IPS-18a (cell line): ENCODE measurements around the gene FOXI1.
"Not testable (repeated sequence)": the region's sequence is repeated elsewhere in the genome, so short reads cannot be mapped to it uniquely, and the experiment has no call there.

Experiments
- H3K27ac ChIP-seq: one replicate; pipeline ENCODE4 v1.5.1; 2013; ENCODE audit warnings: low read length
- H3K27me3 ChIP-seq: one replicate; pipeline ENCODE4 v1.6.1; 2013; ENCODE audit warnings: mild to moderate bottlenecking, low read length; ENCODE audit not compliant: control insufficient read depth, insufficient read depth
- H3K36me3 ChIP-seq: one replicate; pipeline ENCODE4 v1.6.1; 2013; ENCODE audit warnings: low read depth, low read length; ENCODE audit not compliant: control insufficient read depth
- H3K4me1 ChIP-seq: one replicate; pipeline ENCODE4 v1.6.1; 2013; ENCODE audit warnings: low read depth, low read length; ENCODE audit not compliant: control insufficient read depth
- H3K4me3 ChIP-seq: one replicate; pipeline ENCODE4 v1.5.1; 2013; ENCODE audit warnings: low read length
- H3K9ac ChIP-seq: one replicate; pipeline ENCODE4 v1.6.1; 2013; ENCODE audit warnings: mild to moderate bottlenecking, low read length, moderate library complexity
- H3K9me3 ChIP-seq: one replicate; pipeline ENCODE4 v1.6.1; 2013; ENCODE audit warnings: low read depth, low read length; ENCODE audit not compliant: control insufficient read depth

FOXI1 gene

DNA sequence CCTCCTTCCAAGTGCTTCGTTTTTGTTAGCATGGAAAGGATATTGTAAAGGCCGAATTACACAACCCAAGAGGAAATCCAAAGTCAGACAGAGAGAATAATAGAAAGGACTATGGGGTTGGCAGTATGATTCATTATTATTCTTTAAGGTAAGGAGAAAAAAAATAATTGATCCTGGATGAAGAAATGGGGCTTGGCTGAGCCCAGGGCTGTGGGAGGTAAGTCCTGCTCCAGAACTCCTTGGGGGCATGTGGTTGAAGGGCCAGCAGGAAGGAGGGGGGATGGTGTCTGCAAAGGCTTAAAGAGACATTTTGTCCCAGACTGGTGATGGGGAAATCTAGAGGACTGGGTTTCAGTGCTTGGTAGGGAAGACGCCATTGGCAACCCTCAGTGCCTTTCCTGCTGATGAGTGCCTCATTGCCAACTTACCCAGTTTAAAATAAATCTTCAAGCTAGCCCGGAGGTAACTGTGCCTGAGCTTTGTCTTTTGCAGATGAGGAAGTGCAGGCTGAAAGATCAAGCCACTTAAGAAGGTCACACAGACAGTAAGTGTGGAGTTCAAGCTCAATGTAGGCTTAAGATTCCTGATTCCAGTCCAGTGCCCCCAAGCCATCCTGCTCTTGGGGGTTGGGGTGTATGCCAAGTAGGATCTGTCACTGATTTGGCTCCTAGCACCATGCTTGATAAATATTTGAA lies 30.2 kb downstream of the FOXI1 start:
- Histone ChIP-seq H3K36me3 (no peaks in the 10 kb centered on the region), H3K9ac (no peak overlapping the region), H3K27me3 (no peaks in the 10 kb centered on the region), H3K4me1 (no peaks in the 10 kb centered on the region), H3K4me3 (no peak overlapping the region), H3K9me3 (no peaks in the 10 kb centered on the region), H3K27ac (no peak overlapping the region)

DNA sequence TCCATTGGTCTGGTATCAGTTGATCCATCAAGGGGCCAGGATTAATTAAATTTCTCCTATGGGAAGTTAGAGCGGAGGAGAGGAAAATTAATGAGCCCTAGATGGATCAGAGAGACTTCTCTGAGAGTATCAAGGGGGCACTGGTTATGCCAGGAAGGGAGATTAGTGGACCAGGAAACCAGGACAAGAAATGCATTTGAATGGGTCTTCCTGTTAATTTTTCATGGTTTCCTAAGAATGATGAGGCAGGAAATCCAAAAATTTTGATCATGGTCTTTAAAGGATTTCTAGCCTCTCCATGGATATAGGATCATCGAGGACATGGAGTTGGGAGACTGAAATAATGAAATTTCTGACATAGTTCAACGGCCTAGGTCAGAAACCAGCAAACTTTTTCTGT lies 30.8 kb downstream of the FOXI1 start:
- Histone ChIP-seq H3K36me3 (no peaks in the 10 kb centered on the region), H3K27ac (no peak overlapping the region), H3K4me3 (no peak overlapping the region), H3K9me3 (no peaks in the 10 kb centered on the region), H3K9ac (no peak overlapping the region), H3K27me3 (no peaks in the 10 kb centered on the region), H3K4me1 (no peaks in the 10 kb centered on the region)

DNA sequence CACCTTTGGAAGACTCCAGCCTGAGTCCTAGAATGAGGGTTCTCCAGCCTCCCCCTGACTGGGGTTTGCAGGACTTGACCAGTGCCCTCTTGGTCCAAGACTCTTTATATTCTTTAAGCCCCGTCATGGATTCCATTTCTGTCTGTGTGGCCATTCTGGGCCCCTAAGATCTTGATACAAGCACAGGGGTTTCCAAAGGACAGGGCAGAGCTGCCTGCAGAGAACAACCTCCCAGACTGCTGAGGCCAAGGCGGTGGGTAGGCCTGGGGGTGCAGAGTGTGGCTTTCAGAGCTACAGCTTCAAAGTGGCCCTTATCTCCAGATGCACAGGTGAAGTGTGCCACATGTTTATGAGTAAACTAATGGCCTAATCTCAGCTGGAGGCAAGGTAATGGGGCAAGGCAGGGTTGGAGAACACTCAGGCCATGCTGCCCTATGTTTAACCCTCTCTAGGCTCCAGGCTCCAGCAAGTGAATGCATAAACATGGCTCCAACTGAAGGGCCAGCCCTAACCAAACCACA lies 32.1 kb downstream of the FOXI1 start:
- no peak overlapping the region for H3K27ac ChIP-seq
- no peak overlapping the region for H3K4me3 ChIP-seq
- H3K9me3 ChIP-seq = no peaks in the 10 kb centered on the region
- no peak overlapping the region for H3K9ac ChIP-seq
- no peaks in the 10 kb centered on the region for H3K27me3 ChIP-seq
- H3K4me1 ChIP-seq = no peaks in the 10 kb centered on the region
- no peaks in the 10 kb centered on the region for H3K36me3 ChIP-seq

DNA sequence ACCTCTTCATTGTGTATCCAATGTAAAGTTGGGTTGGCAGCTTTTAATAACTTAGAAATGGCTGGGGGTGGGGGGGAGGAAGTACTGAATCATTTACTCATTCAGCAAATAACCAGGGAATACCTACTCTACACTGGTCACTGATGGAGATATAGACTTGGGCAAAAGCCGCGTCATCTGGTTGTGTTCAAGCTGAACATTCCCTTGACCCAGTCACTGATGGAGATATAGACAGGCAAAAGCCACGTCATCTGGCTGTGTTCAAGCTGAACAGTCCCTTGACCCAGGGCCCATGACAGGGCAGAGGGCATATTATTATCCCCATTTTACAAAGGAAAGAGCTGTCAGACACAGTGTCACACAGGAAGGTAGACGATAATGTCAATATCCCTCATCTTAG lies 32.6 kb downstream of the FOXI1 start:
- Histone ChIP-seq H3K4me3 (no peak overlapping the region), H3K4me1 (no peaks in the 10 kb centered on the region), H3K9ac (no peak overlapping the region), H3K27ac (no peak overlapping the region), H3K9me3 (no peaks in the 10 kb centered on the region), H3K27me3 (no peaks in the 10 kb centered on the region), H3K36me3 (no peaks in the 10 kb centered on the region)

DNA sequence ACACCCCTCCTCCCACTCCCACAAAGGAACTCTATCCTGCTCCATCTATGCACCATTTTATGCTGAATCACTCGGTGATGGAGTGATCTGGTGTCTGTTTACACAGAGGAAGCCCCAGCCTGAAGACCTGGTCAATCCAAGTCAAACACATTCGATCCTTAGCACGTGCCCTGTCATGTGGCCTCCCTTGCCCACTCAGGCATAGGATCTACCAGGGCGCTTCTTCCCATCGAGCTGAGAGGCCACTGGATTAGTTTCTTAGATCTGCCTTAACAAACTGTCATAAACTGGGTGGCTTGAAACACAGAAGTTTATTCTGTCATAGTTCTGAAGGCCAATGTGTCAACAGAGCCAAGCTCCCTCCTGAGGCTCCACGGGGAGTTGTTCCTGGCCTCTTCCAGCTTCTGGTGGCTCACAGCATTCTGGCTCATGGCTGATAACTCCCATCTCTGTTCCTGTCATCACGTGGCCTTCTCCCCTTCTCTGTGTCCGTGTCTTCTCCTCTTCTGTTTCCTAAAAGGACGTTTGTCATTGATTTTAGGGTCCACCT lies 34.2 kb downstream of the FOXI1 start:
- Histone ChIP-seq H3K4me1 (no peaks in the 10 kb centered on the region), H3K36me3 (no peaks in the 10 kb centered on the region), H3K9me3 (no peaks in the 10 kb centered on the region), H3K27me3 (no peaks in the 10 kb centered on the region), H3K27ac (no peak overlapping the region), H3K4me3 (no peak overlapping the region), H3K9ac (no peak overlapping the region)

DNA sequence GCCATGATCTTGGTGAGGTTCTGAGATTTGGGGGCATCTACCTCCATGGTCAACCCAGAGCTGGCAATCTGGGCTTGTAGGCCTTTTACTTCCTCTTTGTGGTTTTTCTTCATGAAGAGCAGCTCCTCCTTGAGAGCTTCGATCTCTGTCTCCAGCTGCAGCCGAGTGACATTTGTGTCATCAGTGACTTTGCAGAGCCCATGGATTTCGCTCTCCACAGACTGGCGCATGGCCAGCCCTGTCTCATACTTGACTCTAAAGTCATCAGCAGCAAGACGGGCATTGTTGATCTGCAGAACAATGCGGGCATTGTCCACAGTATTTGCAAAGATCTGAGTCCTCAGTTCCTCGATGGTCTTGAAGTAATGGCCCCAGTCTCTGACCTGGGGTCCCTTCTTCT lies 35.5 kb downstream of the FOXI1 start:
- not testable (repeated sequence) for H3K4me3 ChIP-seq

DNA sequence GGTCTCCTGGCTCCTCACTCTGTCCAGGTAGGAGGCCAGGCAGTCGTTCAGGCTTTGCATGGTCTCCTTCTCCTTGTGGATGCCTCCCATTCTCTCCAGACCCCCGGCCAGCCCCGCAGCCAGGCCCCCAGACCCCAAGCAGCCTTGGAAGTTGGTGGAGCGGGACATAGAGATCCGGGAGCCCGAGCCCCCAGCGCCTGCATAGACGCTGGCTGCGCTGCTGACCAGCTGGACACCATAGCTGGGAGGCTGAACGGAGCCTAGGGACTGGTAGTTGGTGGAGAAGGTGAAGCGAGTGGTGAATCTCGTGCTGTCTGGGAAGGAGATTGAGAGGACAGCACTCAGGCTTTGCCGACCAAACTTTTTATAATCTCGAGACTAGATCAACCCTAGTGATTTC lies 35.9 kb downstream of the FOXI1 start:
- Histone ChIP-seq H3K4me1 (no peaks in the 10 kb centered on the region), H3K27me3 (no peaks in the 10 kb centered on the region), H3K36me3 (no peaks in the 10 kb centered on the region), H3K27ac (no peak overlapping the region), H3K9ac (no peak overlapping the region), H3K9me3 (no peaks in the 10 kb centered on the region), H3K4me3 (no peak overlapping the region)

More for the DNA sequence above, 35.5 kb downstream of the FOXI1 start:
- H3K4me1 ChIP-seq, H3K36me3 ChIP-seq, H3K9ac ChIP-seq, H3K27ac ChIP-seq, H3K27me3 ChIP-seq, H3K9me3 ChIP-seq: not testable (repeated sequence)

GRCh38 chr5:170142196-170142595 lies 36.5 kb downstream of the FOXI1 start:
- H3K27me3 ChIP-seq = no peaks in the 10 kb centered on the region
- no peaks in the 10 kb centered on the region for H3K36me3 ChIP-seq
- no peak overlapping the region for H3K9ac ChIP-seq
- no peak overlapping the region for H3K4me3 ChIP-seq
- no peaks in the 10 kb centered on the region for H3K9me3 ChIP-seq
- no peak overlapping the region for H3K27ac ChIP-seq
- H3K4me1 ChIP-seq = no peaks in the 10 kb centered on the region

DNA sequence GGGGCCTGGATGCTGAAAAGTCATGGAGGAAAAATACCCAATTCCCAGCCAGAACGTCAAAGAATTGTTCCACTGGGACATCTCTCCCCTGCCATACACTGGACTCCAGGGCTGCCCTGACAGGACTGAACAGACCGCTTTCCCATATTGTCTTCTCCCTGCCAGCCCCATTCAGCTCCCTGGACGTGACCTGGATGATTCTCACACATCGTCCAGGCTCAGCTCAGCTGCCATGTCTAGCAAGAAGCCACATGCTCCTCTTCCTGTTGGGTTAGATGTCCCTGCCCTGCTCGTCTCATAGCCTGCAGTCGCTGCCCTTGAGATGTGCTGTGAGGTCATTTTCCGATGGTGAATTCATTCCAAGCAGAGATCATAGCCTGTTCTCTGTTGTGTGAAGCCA lies 37.4 kb downstream of the FOXI1 start:
- no peak overlapping the region for H3K9ac ChIP-seq
- no peaks in the 10 kb centered on the region for H3K4me1 ChIP-seq
- H3K9me3 ChIP-seq = no peaks in the 10 kb centered on the region
- H3K36me3 ChIP-seq = no peaks in the 10 kb centered on the region
- no peaks in the 10 kb centered on the region for H3K27me3 ChIP-seq
- no peak overlapping the region for H3K27ac ChIP-seq
- H3K4me3 ChIP-seq = no peak overlapping the region

GRCh38 chr5:170143710-170144109 lies 38.0 kb downstream of the FOXI1 start:
- H3K27me3 ChIP-seq = no peaks in the 10 kb centered on the region
- H3K27ac ChIP-seq = no peak overlapping the region
- H3K4me3 ChIP-seq = no peak overlapping the region
- no peaks in the 10 kb centered on the region for H3K36me3 ChIP-seq
- no peaks in the 10 kb centered on the region for H3K9me3 ChIP-seq
- no peaks in the 10 kb centered on the region for H3K4me1 ChIP-seq
- no peak overlapping the region for H3K9ac ChIP-seq

- no peaks in the 10 kb centered on the region for H3K27me3 ChIP-seq
These were observed 38.8 kb downstream of the FOXI1 start for GRCh38 chr5:170144286-170145023.

More at GRCh38 chr5:170144286-170145023, 38.8 kb downstream of the FOXI1 start:
- Histone ChIP-seq H3K9ac (no peak overlapping the region), H3K9me3 (no peaks in the 10 kb centered on the region), H3K27ac (no peak overlapping the region), H3K4me3 (no peak overlapping the region), H3K4me1 (no peaks in the 10 kb centered on the region), H3K36me3 (no peaks in the 10 kb centered on the region)
